Heart left ventricle (tissue), 16 donors: ENCODE results near the gene CCDC150. TPM values are rescaled to one million over a fixed set of nuclear protein-coding genes. Genes with fewer than 3 reads are reported as not detected.
"Not testable (repeated sequence)": the region's sequence is repeated elsewhere in the genome, so short reads cannot be mapped to it uniquely, and the experiment has no call there.

Source experiments
- ATAC-seq, 4 donors: fragments of 200-7000 bp; cut with Tn5 transposase; one replicate each; pipeline ENCODE4 v1.9.1; 2020 to 2022; ENCODE audit warnings: moderate library complexity in 4 of 4, mild to moderate bottlenecking in 3 of 4, moderate number of reproducible peaks in 1 of 4
- DNase-seq, 5 donors: peaks; one replicate each; pipeline ENCODE4 v3.0.0-alpha.2; 2020
- H3K27ac ChIP-seq, 12 donors: fragments of 200-600 bp; sonication (generic) in 4 of 12; one replicate each; pipeline versions ENCODE4 v1.5.0 to v1.8.0; 2016 to 2022; ENCODE audit warnings: mild to moderate bottlenecking in 2 of 12
- H3K27me3 ChIP-seq, 9 donors: fragments of 200-600 bp; sonication (generic) in 2 of 9; one replicate each; pipeline versions ENCODE4 v1.5.1 to v1.8.0; 2016 to 2022; ENCODE audit warnings: mild to moderate bottlenecking in 3 of 9
- H3K36me3 ChIP-seq, 9 donors: fragments of 200-600 bp; sonication (generic) in 2 of 9; one replicate each; pipeline versions ENCODE4 v1.5.0 to v1.8.0; 2018 to 2022; ENCODE audit warnings: mild to moderate bottlenecking in 2 of 9
- H3K4me1 ChIP-seq, 12 donors: fragments of 200-600 bp; sonication (generic) in 4 of 12; one replicate each; pipeline versions ENCODE4 v1.5.0 to v1.8.0; 2016 to 2022; ENCODE audit warnings: mild to moderate bottlenecking in 3 of 12
- H3K4me3 ChIP-seq, 12 donors: fragments of 200-600 bp; sonication (generic) in 4 of 12; one replicate each; pipeline versions ENCODE4 v1.5.0 to v1.8.0; 2017 to 2022; ENCODE audit warnings: mild to moderate bottlenecking in 9 of 12, moderate library complexity in 4 of 12
- H3K9me3 ChIP-seq, 12 donors: fragments of 200-600 bp; sonication (generic) in 4 of 12; one replicate each; pipeline versions ENCODE4 v1.5.0 to v1.8.0; 2016 to 2022; ENCODE audit warnings: mild to moderate bottlenecking in 1 of 12
- CTCF ChIP-seq, 12 donors: fragments of 200-600 bp; sonication (generic) in 4 of 12; IDR thresholded peaks; one replicate each; pipeline versions ENCODE4 v1.5.0 to v1.8.0; 2018 to 2022; ENCODE audit warnings: antibody characterized with exemption in 12 of 12, mild to moderate bottlenecking in 5 of 12
- POLR2A ChIP-seq, 2 donors: fragments of 450-650 bp; IDR thresholded peaks; one replicate each; pipeline ENCODE4 v1.6.1; 2017; ENCODE audit warnings: antibody characterized with exemption in 2 of 2, mild to moderate bottlenecking in 2 of 2, moderate library complexity in 2 of 2
- WGBS, 4 donors: extraction: QIAGEN DNeasy Blood & Tissue Kit in 2 of 4; methylation state at CpG; one replicate each; pipeline versions ENCODE4 v1.1.5 to v1.1.7; 2013 to 2018; 5-methylcytosine and 5-hydroxymethylcytosine counted together
- intact Hi-C, 10 donors: fragments of 100-400 bp; cut with DNase I; formaldehyde crosslinking; loops; one replicate each; pipeline versions ENCODE4 v1.11.1 to v1.14.2; 2022
- polyA plus RNA-seq, 2 donors: library from polyadenylated mRNA; stranded (reverse); fragments of 200-250 nt; gene quantifications; one replicate each; pipeline ENCODE4 v1.2.3, GENCODE V29; 2013
- total RNA-seq, 9 donors: library from RNA; depleted of rRNA in 2 of 9; stranded (reverse); fragments of >200 nt in 2 of 9; fragmentation: NEBNext Ultra II Directional in 3 of 9; extraction: Animal tissue kit (Norgen Biotek cat#: 25700) in 3 of 9; gene quantifications; one replicate each; pipeline versions ENCODE4 v1.1.0 to v1.2.4, GENCODE V29; 2016 to 2023
- donor health status: ischemic (EF 13 %, LVEDD 7.1; RV severe dilation, severe dysfunction).
- donor health status: healthy with polysubstance abuse.
- donor health status: DM: no; HTN: yes; CAD: no.
- donor health status: DM: no; HTN: no; CAD: no.
- donor health status: ischemic (EF 25% LVEDD 6.9; RV normal size, moderate dysfunction).
- donor health status: ischemic (EF 25% LVEDD 5.7; RV mildly dilated, moderate dysfunction).
- donor health status: healthy.
- donor health status: DM: yes; HTN: yes; CAD: no.
- donor health status: ischemic (EF 35%, LVEDD 5.7; RV mildly dilated, moderate dysfunction).
- donor health status: nonischemic (EF 11% LVEDD 7.7; RV severe dilation, severe dysfunction).
- donor health status: DM: yes; HTN: yes; CAD: no.
- donor health status: PGD.
- donor health status: ischemic (EF 29% LVEDD 5.4; RV normal size, mild dysfunction).
- donor health status: nonischemic (EF 23%, LVEDD 6.1; RV moderate dilation, normal function).

Gene CCDC150
- total and polyA plus RNA-seq, 11 donors: 0.24 to 4.5 (median 1.2) TPM; not detected in 1

GRCh38 chr2:196685792-196686191, 46.3 kb downstream of the CCDC150 start:
- intact Hi-C loops: no loop called here
- H3K27ac ChIP-seq: no peak overlapping the region
- H3K27me3 ChIP-seq: no peaks in the 10 kb centered on the region
- 94 to 99% (median 97%) methylated on average over 7 of the region's 7 CpGs for WGBS, 4 donors
- ATAC-seq (no peak), DNase-seq (no peak)
- no peaks in the 10 kb centered on the region for H3K36me3 ChIP-seq
- H3K9me3 ChIP-seq: peaks cover 0 to 39% (median 10%) of the 10 kb centered on the region in 12 donors
- no peak overlapping the region for H3K4me3 ChIP-seq
- TF ChIP-seq CTCF (IDR thresholded peaks at IDR 0.05): no peak
- no peak for TF ChIP-seq POLR2A (IDR thresholded peaks at IDR 0.05)
- no peaks in the 10 kb centered on the region for H3K4me1 ChIP-seq

GRCh38 chr2:196686737-196687136, 47.2 kb downstream of the CCDC150 start:
- H3K27me3 ChIP-seq, DNase-seq, ATAC-seq, intact Hi-C loops, H3K4me1 ChIP-seq, H3K36me3 ChIP-seq, H3K4me3 ChIP-seq, H3K27ac ChIP-seq: not testable (repeated sequence)
- 94 to 100% (median 96%) methylated on average over 2 of the region's 2 CpGs for WGBS, 4 donors
- peaks cover 0 to 39% (median 10%) of the 10 kb centered on the region in 12 donors for H3K9me3 ChIP-seq

GRCh38 chr2:196696423-196697079, 57.0 kb downstream of the CCDC150 start:
- DNase-seq (no peak), ATAC-seq (peak in 1 of 4 donors; percentile 61)
- Histone ChIP-seq H3K4me1 (no peaks in the 10 kb centered on the region), H3K27me3 (no peaks in the 10 kb centered on the region), H3K9me3 (no peaks in the 10 kb centered on the region), H3K36me3 (no peaks in the 10 kb centered on the region), H3K4me3 (no peak overlapping the region), H3K27ac (no peak overlapping the region)
- intact Hi-C loops: no loop called here
- TF ChIP-seq CTCF (IDR thresholded peaks at IDR 0.05): no peak
- TF ChIP-seq POLR2A (IDR thresholded peaks at IDR 0.05): no peak
- 70 to 86% (median 78%) methylated on average over 3 of the region's 3 CpGs for WGBS, 4 donors

GRCh38 chr2:196697825-196698224, 58.3 kb downstream of the CCDC150 start:
- Histone ChIP-seq H3K27ac (no peak overlapping the region), H3K36me3 (no peaks in the 10 kb centered on the region), H3K9me3 (no peaks in the 10 kb centered on the region), H3K4me3 (no peak overlapping the region), H3K27me3 (no peaks in the 10 kb centered on the region), H3K4me1 (no peaks in the 10 kb centered on the region)
- DNase-seq (no peak), ATAC-seq (no peak)
- intact Hi-C loops: no loop called here
- TF ChIP-seq POLR2A (IDR thresholded peaks at IDR 0.05) (no peak), CTCF (IDR thresholded peaks at IDR 0.05) (no peak)

- H3K4me1 ChIP-seq: no peaks in the 10 kb centered on the region
- no peak overlapping the region for H3K27ac ChIP-seq
- no peaks in the 10 kb centered on the region for H3K36me3 ChIP-seq
- TF ChIP-seq CTCF (IDR thresholded peaks at IDR 0.05): no peak
- no peak for TF ChIP-seq POLR2A (IDR thresholded peaks at IDR 0.05)
- ATAC-seq (no peak), DNase-seq (no peak)
- peaks cover 0 to 4% (median 0%) of the 10 kb centered on the region in 12 donors for H3K9me3 ChIP-seq
- WGBS, 4 donors: 89 to 95% (median 93%) methylated on average over 2 of the region's 2 CpGs
- H3K27me3 ChIP-seq: no peaks in the 10 kb centered on the region
- intact Hi-C loops: no loop called here
- H3K4me3 ChIP-seq: no peak overlapping the region
These were observed 63.1 kb downstream of the CCDC150 start for GRCh38 chr2:196702641-196703040.
